SK-N-SH treated with all-trans-retinoic acid at 6 μM for 48 hours (cell line): ENCODE data around the gene HEPACAM2.

Source experiments
- ATAC-seq: fragments of 200-7000 bp; cut with Tn5 transposase; 3 replicates; pipeline ENCODE4 v1.9.1; 2020; ENCODE audit warnings: mild to moderate bottlenecking, moderate library complexity
- ARNTL ChIP-seq: fragments of 450-650 bp; formaldehyde crosslinking; IDR thresholded peaks from 2 replicates; pipeline ENCODE4 v1.5.0; 2020; ENCODE audit warnings: low read depth, mild to moderate bottlenecking, moderate library complexity, borderline replicate concordance
- BACH2 ChIP-seq: fragments of 250-450 bp; sonication (Bioruptor Pico); IDR thresholded peaks from 2 replicates; pipeline ENCODE4 v1.9.0; 2021; ENCODE audit warnings: mild to moderate bottlenecking, borderline replicate concordance
- CSDC2 ChIP-seq: fragments of 250-450 bp; sonication (Bioruptor Pico); IDR thresholded peaks from 2 replicates; pipeline ENCODE4 v1.5.0; 2020; ENCODE audit warnings: mild to moderate bottlenecking, moderate library complexity
- ESRRG ChIP-seq: fragments of 250-450 bp; sonication (Bioruptor Pico); IDR thresholded peaks from 2 replicates; pipeline ENCODE4 v1.6.1; 2021; ENCODE audit warnings: mild to moderate bottlenecking
- GLIS3 ChIP-seq: fragments of 250-450 bp; sonication (Bioruptor Pico); IDR thresholded peaks from 2 replicates; pipeline ENCODE4 v1.5.0; 2020; ENCODE audit warnings: mild to moderate bottlenecking, moderate library complexity
- ISL1 ChIP-seq: fragments of 250-450 bp; sonication (Bioruptor Pico); IDR thresholded peaks from 2 replicates; pipeline ENCODE4 v2.1.2; 2022; ENCODE audit warnings: mild to moderate bottlenecking, moderate library complexity
- OSR1 ChIP-seq: fragments of 250-450 bp; sonication (Bioruptor Pico); IDR thresholded peaks from 2 replicates; pipeline ENCODE4 v1.8.0; 2022; ENCODE audit warnings: moderate library complexity, mild to moderate bottlenecking, inconsistent platforms
- PPARA ChIP-seq: fragments of 250-450 bp; sonication (Bioruptor Pico); IDR thresholded peaks from 2 replicates; pipeline ENCODE4 v1.5.0; 2020; ENCODE audit warnings: mild to moderate bottlenecking, borderline replicate concordance
- RARB ChIP-seq: fragments of 250-450 bp; sonication (Bioruptor Pico); IDR thresholded peaks from 2 replicates; pipeline ENCODE4 v1.8.0; 2021; ENCODE audit warnings: mild to moderate bottlenecking, moderate library complexity
- SNAI2 ChIP-seq: fragments of 250-450 bp; sonication (Bioruptor Pico); IDR thresholded peaks from 2 replicates; pipeline ENCODE4 v1.5.0; 2020; ENCODE audit warnings: mild to moderate bottlenecking, moderate library complexity
- TCF4 ChIP-seq: fragments of 250-450 bp; sonication (Bioruptor Pico); IDR thresholded peaks from 2 replicates; pipeline ENCODE4 v1.8.0; 2021; ENCODE audit warnings: mild to moderate bottlenecking, moderate library complexity, borderline replicate concordance
- ZFP3 ChIP-seq: fragments of 250-450 bp; sonication (Bioruptor Pico); IDR thresholded peaks from 2 replicates; pipeline ENCODE4 v1.5.0; 2020; ENCODE audit warnings: mild to moderate bottlenecking, moderate library complexity
- ZFP30 ChIP-seq: fragments of 450-650 bp; formaldehyde crosslinking; IDR thresholded peaks from 2 replicates; pipeline ENCODE4 v1.5.0; 2022; ENCODE audit warnings: mild to moderate bottlenecking, moderate library complexity
- ZNF565 ChIP-seq: fragments of 450-650 bp; formaldehyde crosslinking; conservative IDR thresholded peaks from 2 replicates; pipeline ENCODE4 v1.5.0; 2020; ENCODE audit warnings: low read depth, mild to moderate bottlenecking, moderate library complexity
- ZNF70 ChIP-seq: fragments of 450-650 bp; formaldehyde crosslinking; IDR thresholded peaks from 2 replicates; pipeline ENCODE4 v1.5.0; 2020; ENCODE audit warnings: mild to moderate bottlenecking, moderate library complexity
- ZNF8 ChIP-seq: fragments of 450-650 bp; formaldehyde crosslinking; IDR thresholded peaks from 2 replicates; pipeline ENCODE4 v1.5.0; 2020; ENCODE audit warnings: mild to moderate bottlenecking, moderate library complexity
- TF ChIP-seq, protein P1 (sequence below): fragments of 250-450 bp; sonication (Bioruptor Pico); IDR thresholded peaks from 2 replicates; pipeline ENCODE4 v1.8.0; 2020; ENCODE audit warnings: mild to moderate bottlenecking, moderate library complexity, borderline replicate concordance
- TF ChIP-seq, protein P2 (sequence below): fragments of 250-450 bp; sonication (Bioruptor Pico); IDR thresholded peaks from 2 replicates; pipeline ENCODE4 v1.8.0; 2021; ENCODE audit warnings: low read depth, mild to moderate bottlenecking, moderate library complexity, borderline replicate concordance
- TF ChIP-seq, protein P3 (sequence below): fragments of 250-450 bp; sonication (Bioruptor Pico); IDR thresholded peaks from 2 replicates; pipeline ENCODE4 v1.5.1; 2021; ENCODE audit warnings: mild to moderate bottlenecking, moderate library complexity
- TF ChIP-seq, protein P4 (sequence below): fragments of 250-450 bp; sonication (Bioruptor Pico); IDR thresholded peaks from 2 replicates; pipeline ENCODE4 v1.5.0; 2020; ENCODE audit warnings: mild to moderate bottlenecking, moderate library complexity

HEPACAM2 gene

DNA sequence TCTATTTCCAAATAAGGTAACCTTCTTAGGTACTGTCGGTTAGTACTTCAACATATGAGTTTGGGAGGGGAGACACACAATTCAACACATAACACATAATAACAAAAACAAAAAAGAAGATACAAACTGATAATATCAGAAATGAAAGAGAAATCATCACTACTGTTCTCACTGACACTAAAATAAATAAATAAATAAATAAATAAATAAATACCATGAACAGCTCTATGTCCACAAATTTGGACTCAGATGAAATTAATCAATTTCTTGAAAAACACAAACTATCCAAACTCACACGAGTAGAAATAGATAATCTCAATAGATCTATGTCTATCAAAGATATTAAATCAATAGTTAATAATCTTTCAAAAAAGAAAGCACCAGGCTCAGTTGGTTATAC, 53.6 kb downstream of the HEPACAM2 start (continued):
- TF ChIP-seq, protein P1, sequence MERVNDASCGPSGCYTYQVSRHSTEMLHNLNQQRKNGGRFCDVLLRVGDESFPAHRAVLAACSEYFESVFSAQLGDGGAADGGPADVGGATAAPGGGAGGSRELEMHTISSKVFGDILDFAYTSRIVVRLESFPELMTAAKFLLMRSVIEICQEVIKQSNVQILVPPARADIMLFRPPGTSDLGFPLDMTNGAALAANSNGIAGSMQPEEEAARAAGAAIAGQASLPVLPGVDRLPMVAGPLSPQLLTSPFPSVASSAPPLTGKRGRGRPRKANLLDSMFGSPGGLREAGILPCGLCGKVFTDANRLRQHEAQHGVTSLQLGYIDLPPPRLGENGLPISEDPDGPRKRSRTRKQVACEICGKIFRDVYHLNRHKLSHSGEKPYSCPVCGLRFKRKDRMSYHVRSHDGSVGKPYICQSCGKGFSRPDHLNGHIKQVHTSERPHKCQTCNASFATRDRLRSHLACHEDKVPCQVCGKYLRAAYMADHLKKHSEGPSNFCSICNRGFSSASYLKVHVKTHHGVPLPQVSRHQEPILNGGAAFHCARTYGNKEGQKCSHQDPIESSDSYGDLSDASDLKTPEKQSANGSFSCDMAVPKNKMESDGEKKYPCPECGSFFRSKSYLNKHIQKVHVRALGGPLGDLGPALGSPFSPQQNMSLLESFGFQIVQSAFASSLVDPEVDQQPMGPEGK (CRISPR knock-in tag), result no peak
- TF ChIP-seq OSR1 (CRISPR knock-in tag), result no peak
- no peak for TF ChIP-seq CSDC2

DNA sequence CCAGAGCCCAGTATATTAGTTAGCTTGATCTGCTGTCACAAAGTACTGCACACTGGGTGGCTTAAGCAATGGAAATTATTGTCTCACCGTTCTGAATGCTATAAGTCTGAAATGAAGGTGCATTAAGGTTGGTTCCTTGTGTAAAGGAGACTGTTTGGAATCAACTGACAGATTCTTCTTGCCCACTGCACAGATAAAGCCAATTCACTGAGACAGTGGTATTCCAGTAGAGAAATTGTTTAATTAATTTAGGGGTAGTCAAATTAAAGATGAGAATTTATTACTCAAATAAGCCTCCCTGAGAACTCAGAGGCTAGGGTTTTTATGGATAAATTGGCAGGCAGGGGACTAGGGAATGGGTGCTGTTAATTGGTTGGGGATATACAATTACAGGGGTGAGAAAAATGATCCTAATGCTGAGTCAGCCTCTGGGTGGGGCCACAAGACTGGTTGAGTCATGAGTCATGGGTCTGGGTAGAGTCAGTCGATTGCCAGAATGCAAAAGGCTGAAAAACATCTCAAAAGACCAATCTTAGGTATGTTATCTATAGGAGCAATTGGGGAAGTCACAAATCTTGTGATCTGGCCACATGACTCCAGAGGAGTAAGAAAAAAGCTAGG, 54.6 kb downstream of the HEPACAM2 start:
- TF ChIP-seq GLIS3 (CRISPR knock-in tag) (no peak), CSDC2 (no peak)

DNA sequence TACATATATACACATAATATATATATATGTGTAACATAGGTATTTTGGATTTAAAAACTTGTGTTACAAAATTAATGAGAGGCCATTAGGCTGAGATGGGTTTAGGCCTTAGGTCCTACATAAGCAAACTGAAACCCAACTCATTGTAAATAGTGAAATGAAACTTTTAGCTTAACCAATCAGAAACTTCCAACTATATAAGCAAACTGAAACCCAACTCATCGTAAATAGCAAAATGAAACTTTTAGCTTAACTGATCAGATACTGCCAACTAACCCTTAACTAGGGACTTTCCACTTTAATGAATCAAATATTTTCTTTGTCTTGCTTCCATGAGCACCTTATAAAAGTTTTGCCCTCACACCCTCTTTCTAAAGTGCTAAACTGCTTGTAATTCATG, 60.8 kb downstream of the HEPACAM2 start:
- ATAC-seq, result peak; percentile 70; the same call in 2 of the 3 replicates
- TF ChIP-seq, protein P2, sequence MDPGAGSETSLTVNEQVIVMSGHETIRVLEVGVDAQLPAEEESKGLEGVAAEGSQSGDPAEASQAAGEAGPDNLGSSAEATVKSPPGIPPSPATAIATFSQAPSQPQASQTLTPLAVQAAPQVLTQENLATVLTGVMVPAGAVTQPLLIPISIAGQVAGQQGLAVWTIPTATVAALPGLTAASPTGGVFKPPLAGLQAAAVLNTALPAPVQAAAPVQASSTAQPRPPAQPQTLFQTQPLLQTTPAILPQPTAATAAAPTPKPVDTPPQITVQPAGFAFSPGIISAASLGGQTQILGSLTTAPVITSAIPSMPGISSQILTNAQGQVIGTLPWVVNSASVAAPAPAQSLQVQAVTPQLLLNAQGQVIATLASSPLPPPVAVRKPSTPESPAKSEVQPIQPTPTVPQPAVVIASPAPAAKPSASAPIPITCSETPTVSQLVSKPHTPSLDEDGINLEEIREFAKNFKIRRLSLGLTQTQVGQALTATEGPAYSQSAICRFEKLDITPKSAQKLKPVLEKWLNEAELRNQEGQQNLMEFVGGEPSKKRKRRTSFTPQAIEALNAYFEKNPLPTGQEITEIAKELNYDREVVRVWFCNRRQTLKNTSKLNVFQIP (CRISPR knock-in tag), result no peak
- TF ChIP-seq ZNF70, result no peak
- no peak for TF ChIP-seq BACH2 (CRISPR knock-in tag)
- TF ChIP-seq RARB, result no peak
- no peak for TF ChIP-seq ARNTL (CRISPR knock-in tag)

More for the DNA sequence above, 54.6 kb downstream of the HEPACAM2 start:
- ATAC-seq, result no peak

DNA sequence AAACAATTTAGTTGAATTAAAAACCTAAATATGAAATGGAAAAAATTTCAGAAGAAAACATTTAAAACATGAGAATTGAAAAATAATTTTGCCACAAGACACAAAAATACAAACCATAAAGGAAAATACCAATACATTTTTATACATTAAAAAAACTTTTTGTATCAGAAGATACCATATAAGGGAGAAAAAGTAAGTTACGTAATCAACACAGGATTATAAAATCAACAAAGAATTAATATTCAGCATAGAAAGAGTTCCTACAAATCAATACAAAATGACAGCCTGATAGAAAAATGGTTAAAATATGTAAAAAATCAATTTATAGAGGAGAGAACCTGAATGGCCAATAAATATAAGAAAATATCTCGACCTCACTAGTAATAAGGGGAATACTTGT, 61.5 kb downstream of the HEPACAM2 start:
- TF ChIP-seq SNAI2 (no peak), PPARA (CRISPR knock-in tag) (no peak), ZNF70 (no peak), TCF4 (CRISPR knock-in tag) (no peak)
- TF ChIP-seq, protein P2 (CRISPR knock-in tag), result no peak
- no peak for ATAC-seq

DNA sequence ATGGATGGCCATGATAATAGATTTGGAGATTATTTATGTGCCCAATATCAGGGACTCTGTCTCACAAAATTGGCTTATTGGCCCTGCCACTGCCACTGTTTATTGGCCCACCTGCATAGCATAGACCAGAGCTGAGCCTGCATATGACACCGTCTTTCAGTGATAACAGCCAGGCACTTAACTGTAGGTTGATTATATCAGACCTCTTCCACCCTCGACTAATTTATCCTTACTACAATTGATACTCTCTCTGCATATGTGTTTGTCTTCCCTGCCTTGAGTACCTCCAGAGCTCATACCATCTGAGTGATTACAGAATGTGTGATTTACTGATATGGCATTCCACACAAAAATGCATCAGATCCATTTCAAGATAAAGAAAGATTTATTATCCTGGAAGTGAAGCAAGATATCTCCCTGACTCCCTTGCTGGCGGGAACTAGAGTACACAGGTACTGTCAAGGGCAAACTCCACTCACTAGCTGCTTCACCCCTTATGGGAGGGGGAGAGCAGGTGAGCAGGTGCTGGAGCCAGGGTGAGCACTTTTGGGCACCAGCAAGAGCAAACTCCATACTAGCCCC, 65.0 kb downstream of the HEPACAM2 start:
- ATAC-seq, result peak; percentile 41
- no peak for TF ChIP-seq BACH2 (CRISPR knock-in tag)
- TF ChIP-seq ZFP30 (CRISPR knock-in tag), result no peak
- TF ChIP-seq, protein P3, sequence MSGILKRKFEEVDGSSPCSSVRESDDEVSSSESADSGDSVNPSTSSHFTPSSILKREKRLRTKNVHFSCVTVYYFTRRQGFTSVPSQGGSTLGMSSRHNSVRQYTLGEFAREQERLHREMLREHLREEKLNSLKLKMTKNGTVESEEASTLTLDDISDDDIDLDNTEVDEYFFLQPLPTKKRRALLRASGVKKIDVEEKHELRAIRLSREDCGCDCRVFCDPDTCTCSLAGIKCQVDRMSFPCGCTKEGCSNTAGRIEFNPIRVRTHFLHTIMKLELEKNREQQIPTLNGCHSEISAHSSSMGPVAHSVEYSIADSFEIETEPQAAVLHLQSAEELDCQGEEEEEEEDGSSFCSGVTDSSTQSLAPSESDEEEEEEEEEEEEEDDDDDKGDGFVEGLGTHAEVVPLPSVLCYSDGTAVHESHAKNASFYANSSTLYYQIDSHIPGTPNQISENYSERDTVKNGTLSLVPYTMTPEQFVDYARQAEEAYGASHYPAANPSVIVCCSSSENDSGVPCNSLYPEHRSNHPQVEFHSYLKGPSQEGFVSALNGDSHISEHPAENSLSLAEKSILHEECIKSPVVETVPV (CRISPR knock-in tag), result no peak
- no peak for TF ChIP-seq TCF4 (CRISPR knock-in tag)
- TF ChIP-seq ZNF70, result no peak
- no peak for TF ChIP-seq ZNF565 (CRISPR knock-in tag)
- peak; percentile 48; the same call in 1 of the 2 replicates for TF ChIP-seq GLIS3 (CRISPR knock-in tag)
- TF ChIP-seq ZFP3, result peak; percentile 46
- no peak for TF ChIP-seq PPARA (CRISPR knock-in tag)
- TF ChIP-seq SNAI2, result no peak
- TF ChIP-seq, protein P2 (CRISPR knock-in tag), result no peak
- no peak for TF ChIP-seq ESRRG (CRISPR knock-in tag)
- TF ChIP-seq, protein P4, sequence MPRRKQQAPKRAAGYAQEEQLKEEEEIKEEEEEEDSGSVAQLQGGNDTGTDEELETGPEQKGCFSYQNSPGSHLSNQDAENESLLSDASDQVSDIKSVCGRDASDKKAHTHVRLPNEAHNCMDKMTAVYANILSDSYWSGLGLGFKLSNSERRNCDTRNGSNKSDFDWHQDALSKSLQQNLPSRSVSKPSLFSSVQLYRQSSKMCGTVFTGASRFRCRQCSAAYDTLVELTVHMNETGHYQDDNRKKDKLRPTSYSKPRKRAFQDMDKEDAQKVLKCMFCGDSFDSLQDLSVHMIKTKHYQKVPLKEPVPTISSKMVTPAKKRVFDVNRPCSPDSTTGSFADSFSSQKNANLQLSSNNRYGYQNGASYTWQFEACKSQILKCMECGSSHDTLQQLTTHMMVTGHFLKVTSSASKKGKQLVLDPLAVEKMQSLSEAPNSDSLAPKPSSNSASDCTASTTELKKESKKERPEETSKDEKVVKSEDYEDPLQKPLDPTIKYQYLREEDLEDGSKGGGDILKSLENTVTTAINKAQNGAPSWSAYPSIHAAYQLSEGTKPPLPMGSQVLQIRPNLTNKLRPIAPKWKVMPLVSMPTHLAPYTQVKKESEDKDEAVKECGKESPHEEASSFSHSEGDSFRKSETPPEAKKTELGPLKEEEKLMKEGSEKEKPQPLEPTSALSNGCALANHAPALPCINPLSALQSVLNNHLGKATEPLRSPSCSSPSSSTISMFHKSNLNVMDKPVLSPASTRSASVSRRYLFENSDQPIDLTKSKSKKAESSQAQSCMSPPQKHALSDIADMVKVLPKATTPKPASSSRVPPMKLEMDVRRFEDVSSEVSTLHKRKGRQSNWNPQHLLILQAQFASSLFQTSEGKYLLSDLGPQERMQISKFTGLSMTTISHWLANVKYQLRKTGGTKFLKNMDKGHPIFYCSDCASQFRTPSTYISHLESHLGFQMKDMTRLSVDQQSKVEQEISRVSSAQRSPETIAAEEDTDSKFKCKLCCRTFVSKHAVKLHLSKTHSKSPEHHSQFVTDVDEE (CRISPR knock-in tag), result no peak
- peak; percentile 97 for TF ChIP-seq ISL1 (CRISPR knock-in tag)
- no peak for TF ChIP-seq ZNF8 (CRISPR knock-in tag)
- TF ChIP-seq, protein P1 (CRISPR knock-in tag), result peak; percentile 19; the same call in 1 of the 2 replicates
